Large intestine (tissue), 3 donors: ENCODE data around the gene NHERF2. TPM values are rescaled to one million over a fixed set of nuclear protein-coding genes. Genes with fewer than 3 reads are reported as not detected.
A peak's percentile ranks its signal among the peaks of the same experiment; 100 is the strongest.

Experiments
- DNase-seq, 2 donors: peaks; one replicate each; pipeline versions ENCODE4 v3.0.0 to v3.0.0-alpha.2; 2013
- H3K27ac ChIP-seq: one replicate; pipeline ENCODE4 v1.5.1; 2013; ENCODE audit warnings: low read length
- H3K27me3 ChIP-seq: 2 replicates; pipeline ENCODE4 v1.6.1; 2013; ENCODE audit warnings: low read length; ENCODE audit not compliant: control insufficient read depth, insufficient read depth
- H3K36me3 ChIP-seq: 2 replicates; pipeline ENCODE4 v1.6.1; 2013; ENCODE audit warnings: low read length; ENCODE audit not compliant: control insufficient read depth, insufficient read depth
- H3K4me1 ChIP-seq: one replicate; pipeline ENCODE4 v1.6.1; 2013; ENCODE audit warnings: low read length; ENCODE audit not compliant: control insufficient read depth, insufficient read depth
- H3K4me3 ChIP-seq: one replicate; pipeline ENCODE4 v1.5.1; 2013; ENCODE audit warnings: low read length
- H3K9me3 ChIP-seq: one replicate; pipeline ENCODE4 v1.6.1; 2013; ENCODE audit warnings: mild to moderate bottlenecking, low read depth, low read length, moderate library complexity; ENCODE audit not compliant: control insufficient read depth
- WGBS: methylation state at CpG from one replicate; pipeline ENCODE4 v1.1.5; 2013; ENCODE audit warnings: low lambda C conversion rate; ENCODE audit not compliant: insufficient coverage; 5-methylcytosine and 5-hydroxymethylcytosine counted together
- polyA plus RNA-seq: library from polyadenylated mRNA; unstranded; fragments of 120-200 nt; gene quantifications from one replicate; pipeline ENCODE4 v1.2.1, GENCODE V29; 2013

The NHERF2 gene
- polyA plus RNA-seq, 1 donor: 32.3 TPM

DNA sequence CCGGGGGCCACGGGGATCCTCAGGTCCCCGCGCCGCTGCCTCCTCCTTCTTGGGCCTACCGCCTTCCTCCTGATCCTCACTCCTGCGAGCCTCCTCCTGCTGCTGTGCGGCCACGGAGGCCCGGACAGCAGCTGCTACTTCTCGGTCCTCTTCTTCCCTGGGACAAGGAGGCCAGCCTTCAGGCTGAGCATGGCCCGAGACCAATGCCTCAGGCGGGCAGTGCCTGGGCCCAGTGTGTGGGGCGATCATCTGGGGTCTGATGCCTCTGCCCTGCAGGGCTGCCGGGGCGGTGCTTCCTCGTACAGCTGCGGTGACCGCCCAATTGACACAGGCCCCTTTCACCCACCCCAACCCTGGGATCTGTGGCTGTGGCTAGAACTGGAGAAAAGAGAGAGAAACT is 25.7 kb upstream of the NHERF2 start:
- no peak overlapping the region for H3K27ac ChIP-seq
- H3K4me3 ChIP-seq: no peak overlapping the region
- WGBS: no CpG with 5 or more reads among the region's 19 CpGs
- peaks cover 78% of the 10 kb centered on the region for H3K36me3 ChIP-seq
- peaks cover 13% of the 10 kb centered on the region for H3K4me1 ChIP-seq
- H3K9me3 ChIP-seq: no peaks in the 10 kb centered on the region
- DNase-seq: no peak
- H3K27me3 ChIP-seq: no peaks in the 10 kb centered on the region

GRCh38 chr16:2001456-2002355 is 25.0 kb upstream of the NHERF2 start:
- H3K27ac ChIP-seq: no peak overlapping the region
- no peak for DNase-seq
- WGBS: no CpG with 5 or more reads among the region's 53 CpGs
- peaks cover 78% of the 10 kb centered on the region for H3K36me3 ChIP-seq
- H3K9me3 ChIP-seq: no peaks in the 10 kb centered on the region
- H3K4me3 ChIP-seq: no peak overlapping the region
- peaks cover 15% of the 10 kb centered on the region for H3K4me1 ChIP-seq
- H3K27me3 ChIP-seq: no peaks in the 10 kb centered on the region

DNA sequence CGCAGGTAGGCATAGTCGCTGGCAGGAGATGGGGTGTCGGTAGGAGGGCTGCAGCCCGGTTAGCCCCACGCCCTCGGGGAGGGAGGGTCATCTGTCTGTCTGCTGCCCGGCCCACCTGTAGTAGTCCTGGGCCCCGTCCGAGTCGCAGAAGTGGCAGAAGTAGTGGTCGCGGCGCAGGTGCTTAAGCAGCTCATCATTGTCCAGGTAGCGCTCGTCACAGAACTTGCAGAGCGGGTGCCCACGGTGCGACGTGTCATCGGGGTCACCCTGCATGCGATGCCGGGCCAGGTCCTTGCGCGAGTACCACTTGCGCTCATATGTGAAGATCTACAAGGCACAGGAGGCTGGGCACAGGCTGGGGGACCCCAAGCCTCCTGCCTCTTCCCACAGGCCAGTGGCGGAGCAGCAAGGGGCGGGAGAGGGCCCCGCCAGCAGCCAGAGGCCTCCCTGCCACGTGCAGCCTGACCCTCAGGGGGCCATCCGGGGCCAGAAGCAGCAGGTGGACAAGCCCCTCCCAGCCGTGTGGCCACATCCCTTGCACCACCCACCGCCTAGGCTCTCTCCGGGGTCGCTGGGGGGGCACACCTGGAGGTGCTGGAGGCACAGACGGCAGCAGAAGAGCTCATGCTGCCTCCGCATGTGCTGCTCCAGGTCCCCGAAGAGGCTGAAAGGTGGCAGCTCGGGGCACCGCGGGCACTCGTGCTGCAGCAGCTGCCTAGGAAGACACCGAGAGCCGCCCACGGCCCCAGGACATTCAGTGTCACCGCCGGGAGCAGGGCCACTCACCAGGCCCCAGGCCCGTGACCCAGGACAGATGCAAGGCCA is 24.1 kb upstream of the NHERF2 start:
- Histone ChIP-seq H3K27me3 (no peaks in the 10 kb centered on the region), H3K4me3 (no peak overlapping the region), H3K36me3 (peaks cover 71% of the 10 kb centered on the region), H3K9me3 (no peaks in the 10 kb centered on the region), H3K4me1 (peaks cover 24% of the 10 kb centered on the region), H3K27ac (no peak overlapping the region)
- DNase-seq: no peak
- no CpG with 5 or more reads among the region's 47 CpGs for WGBS

DNA sequence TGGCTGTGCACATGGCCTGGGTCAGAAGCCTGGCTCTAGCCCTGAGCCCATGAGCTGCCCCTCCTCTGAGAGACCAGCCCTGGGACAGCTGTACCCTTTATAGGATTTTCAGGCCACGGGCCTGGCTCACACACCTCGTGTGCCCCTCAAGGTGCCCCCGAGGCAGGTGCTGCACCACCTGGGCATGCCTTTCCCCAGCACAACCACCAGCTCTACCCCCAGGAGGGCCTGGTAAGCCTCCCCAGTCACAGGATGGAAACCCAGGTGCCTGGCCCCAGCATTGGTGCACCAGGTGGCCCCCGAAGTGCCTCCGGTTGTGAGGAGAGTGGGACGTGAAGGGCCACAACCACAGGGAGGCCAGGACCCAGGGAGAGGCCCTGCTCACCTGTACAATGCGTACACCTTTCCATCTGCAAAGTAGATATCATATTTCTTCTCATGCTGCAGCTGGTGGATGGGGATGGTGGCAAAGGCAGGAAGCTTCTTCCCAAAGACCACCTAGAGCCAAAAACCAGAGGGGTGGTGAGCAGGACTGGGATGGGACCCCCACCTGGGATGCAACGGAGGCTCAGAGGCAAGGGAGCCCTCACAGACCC is 23.4 kb upstream of the NHERF2 start:
- no peak overlapping the region for H3K4me3 ChIP-seq
- H3K36me3 ChIP-seq: peaks cover 68% of the 10 kb centered on the region
- no peak overlapping the region for H3K27ac ChIP-seq
- H3K4me1 ChIP-seq: peaks cover 31% of the 10 kb centered on the region
- no peak for DNase-seq
- no peaks in the 10 kb centered on the region for H3K27me3 ChIP-seq
- WGBS: no CpG with 5 or more reads among the region's 8 CpGs
- H3K9me3 ChIP-seq: no peaks in the 10 kb centered on the region

GRCh38 chr16:2003827-2004641 is 22.7 kb upstream of the NHERF2 start:
- Histone ChIP-seq H3K4me1 (peaks cover 36% of the 10 kb centered on the region), H3K36me3 (peaks cover 61% of the 10 kb centered on the region), H3K27me3 (no peaks in the 10 kb centered on the region), H3K9me3 (no peaks in the 10 kb centered on the region), H3K27ac (peak overlapping the region; percentile 39), H3K4me3 (peak overlapping the region; percentile 17)
- WGBS: no CpG with 5 or more reads among the region's 36 CpGs
- DNase-seq: peak; percentile 85 to 86

DNA sequence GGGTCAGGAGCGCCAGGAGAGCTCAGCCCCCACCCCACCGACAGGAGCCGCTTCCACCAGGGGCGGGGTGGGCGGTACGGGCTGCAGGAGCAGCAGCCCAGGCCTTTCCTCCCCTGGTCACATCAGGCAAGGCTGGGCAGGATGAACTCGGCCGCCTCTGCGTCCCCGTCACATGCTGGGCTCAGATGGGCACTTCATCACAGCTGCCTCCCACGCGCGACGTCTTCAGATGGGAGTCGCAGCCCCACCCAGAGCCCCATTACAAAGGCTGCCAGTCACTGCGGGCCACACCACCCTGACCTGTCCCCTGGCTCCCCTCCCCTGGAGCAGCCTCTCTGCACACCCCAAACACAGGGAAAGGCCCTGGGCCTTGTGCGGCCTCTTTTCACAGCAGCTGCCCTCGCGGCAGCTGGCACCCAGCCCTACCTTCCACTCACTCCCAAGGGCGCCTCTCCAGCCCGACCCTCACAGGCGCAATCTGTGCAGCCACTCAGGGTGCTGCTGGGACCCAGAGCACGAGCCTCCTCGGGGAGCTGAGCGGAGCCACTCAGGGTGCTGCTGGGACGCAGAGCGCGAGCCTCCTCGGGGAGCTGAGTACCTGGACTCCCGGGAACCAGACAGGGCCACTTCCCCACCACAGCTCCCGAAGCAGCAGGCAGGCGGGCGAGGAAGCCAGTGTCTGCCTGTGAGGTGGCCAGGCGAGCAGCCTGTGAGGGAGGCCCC is 21.7 kb upstream of the NHERF2 start:
- Histone ChIP-seq H3K4me1 (peaks cover 36% of the 10 kb centered on the region), H3K27ac (no peak overlapping the region), H3K27me3 (no peaks in the 10 kb centered on the region)

GRCh38 chr16:2005646-2006045 is 21.1 kb upstream of the NHERF2 start:
- no peak overlapping the region for H3K27ac ChIP-seq
- no peak for DNase-seq
- peaks cover 45% of the 10 kb centered on the region for H3K36me3 ChIP-seq
- H3K27me3 ChIP-seq: no peaks in the 10 kb centered on the region
- H3K4me1 ChIP-seq: peaks cover 43% of the 10 kb centered on the region
- no peaks in the 10 kb centered on the region for H3K9me3 ChIP-seq
- no CpG with 5 or more reads among the region's 21 CpGs for WGBS
- H3K4me3 ChIP-seq: no peak overlapping the region

More for the DNA sequence above, 21.7 kb upstream of the NHERF2 start:
- H3K36me3 ChIP-seq: peaks cover 52% of the 10 kb centered on the region
- no peak for DNase-seq
- H3K4me3 ChIP-seq: no peak overlapping the region
- no peaks in the 10 kb centered on the region for H3K9me3 ChIP-seq
- no CpG with 5 or more reads among the region's 34 CpGs for WGBS

GRCh38 chr16:2006317-2006716 is 20.4 kb upstream of the NHERF2 start:
- WGBS: no CpG with 5 or more reads among the region's 8 CpGs
- H3K9me3 ChIP-seq: no peaks in the 10 kb centered on the region
- H3K27me3 ChIP-seq: no peaks in the 10 kb centered on the region
- H3K36me3 ChIP-seq: peaks cover 39% of the 10 kb centered on the region
- no peak overlapping the region for H3K27ac ChIP-seq
- no peak overlapping the region for H3K4me3 ChIP-seq
- peaks cover 43% of the 10 kb centered on the region for H3K4me1 ChIP-seq
- no peak for DNase-seq

- Histone ChIP-seq H3K27me3 (no peaks in the 10 kb centered on the region), H3K36me3 (peaks cover 29% of the 10 kb centered on the region), H3K9me3 (no peaks in the 10 kb centered on the region), H3K27ac (peak overlapping the region; percentile 45), H3K4me3 (peak overlapping the region; percentile 71), H3K4me1 (peaks cover 43% of the 10 kb centered on the region)
- no CpG with 5 or more reads among the region's 16 CpGs for WGBS
- DNase-seq: no peak
Measured at GRCh38 chr16:2007081-2007836, 19.4 kb upstream of the NHERF2 start.
